Measurements from ENCODE around the gene RIPPLY3. TPM values are rescaled to one million over a fixed set of nuclear protein-coding genes. Genes with fewer than 3 reads are reported as not detected.
A peak's percentile ranks its signal among the peaks of the same experiment; 100 is the strongest.
"Not testable (repeated sequence)": the region's sequence is repeated elsewhere in the genome, so short reads cannot be mapped to it uniquely, and the experiment has no call there.

Gene RIPPLY3
- total RNA-seq, 1 donor from 2014 or later: not detected

DNA sequence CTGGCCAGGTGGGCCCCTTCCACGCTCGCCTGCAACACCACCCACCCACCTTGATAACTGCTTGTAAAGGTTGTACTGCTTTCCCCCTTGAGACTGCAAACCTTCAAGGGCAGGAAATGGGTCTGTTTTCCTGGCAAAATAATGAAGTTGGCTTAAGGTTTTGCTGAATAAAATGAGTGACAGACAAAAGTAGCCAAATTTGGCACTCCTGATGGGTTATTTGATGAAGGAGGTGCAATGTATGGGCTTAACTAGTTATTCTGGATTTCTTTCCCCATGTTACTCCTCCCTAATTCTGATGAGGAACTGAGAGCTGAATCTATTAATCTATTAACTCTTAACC is 25.5 kb upstream of the RIPPLY3 start:
- peak; percentile 29 for ATAC-seq

DNA sequence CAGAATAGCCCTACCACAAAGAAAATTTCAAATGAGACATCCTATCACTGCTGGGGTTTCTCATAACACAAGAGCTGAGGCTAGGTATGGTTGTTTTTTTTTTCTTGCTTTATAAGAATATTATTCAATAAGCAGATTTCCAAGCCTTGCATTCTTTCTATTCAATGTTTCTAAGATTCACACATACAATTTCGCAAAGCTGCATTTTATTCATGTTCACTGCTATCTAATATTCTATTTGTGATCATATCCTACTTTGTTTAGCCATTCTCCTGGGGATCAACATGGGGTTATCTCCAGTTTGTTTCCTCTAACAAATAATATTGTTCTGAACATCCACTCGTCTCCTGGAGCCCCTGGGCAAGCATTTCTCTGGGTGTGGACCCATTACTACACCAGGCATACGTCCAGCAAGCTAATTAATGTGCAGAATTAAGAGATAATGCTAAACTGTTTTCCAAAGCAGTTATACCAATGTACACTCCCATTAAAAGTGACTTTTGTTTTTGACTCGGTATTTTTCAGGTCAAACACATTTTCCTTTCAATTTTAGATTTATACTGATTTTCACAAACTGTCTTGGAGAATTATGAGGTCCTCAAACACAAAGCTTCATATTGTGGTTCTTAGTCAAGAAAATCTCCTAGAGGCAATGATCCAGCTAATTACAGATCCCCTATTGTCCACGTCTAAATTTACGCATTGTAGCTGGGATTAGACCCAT is 24.4 kb upstream of the RIPPLY3 start:
- no peak for ATAC-seq

DNA sequence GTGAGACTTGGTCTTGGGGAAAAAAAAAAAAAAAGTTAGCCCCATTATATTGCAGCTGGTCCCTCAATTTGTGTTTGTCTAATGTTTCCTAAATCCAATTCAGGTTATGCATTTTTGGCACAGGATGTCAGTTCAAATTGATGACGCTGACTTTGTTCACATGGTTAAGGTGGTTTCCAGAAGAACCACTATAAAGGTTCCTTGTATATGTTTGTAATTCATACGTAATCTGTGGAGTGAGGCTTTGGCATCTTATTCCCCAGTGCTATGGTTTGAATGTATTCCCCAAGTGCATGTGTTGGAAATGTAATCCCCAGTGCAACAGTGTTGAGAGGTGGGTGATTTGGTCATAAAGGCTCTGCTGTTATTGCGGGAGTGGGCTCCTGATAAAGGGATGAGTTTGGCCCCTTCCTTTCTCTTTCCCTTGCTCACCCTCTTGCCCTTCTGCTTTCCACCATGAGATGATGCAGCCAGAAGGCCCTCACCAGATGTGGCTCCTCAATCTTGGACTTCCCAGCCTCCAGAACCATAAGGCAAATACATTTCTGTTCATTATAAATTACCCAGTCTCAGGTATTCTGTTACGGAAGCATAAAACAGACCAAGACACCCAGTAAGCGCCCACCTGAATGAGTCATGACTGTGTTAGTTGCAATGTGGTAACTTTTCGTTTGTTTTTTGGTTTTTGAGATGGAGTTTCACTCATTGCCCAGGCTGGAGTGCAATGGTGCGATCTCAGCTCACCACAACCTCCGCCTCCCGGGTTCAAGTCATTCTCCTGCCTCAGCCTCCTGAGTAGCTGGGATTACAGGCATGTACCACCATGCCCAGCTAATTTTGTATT is 20.5 kb upstream of the RIPPLY3 start:
- ATAC-seq: no peak

DNA sequence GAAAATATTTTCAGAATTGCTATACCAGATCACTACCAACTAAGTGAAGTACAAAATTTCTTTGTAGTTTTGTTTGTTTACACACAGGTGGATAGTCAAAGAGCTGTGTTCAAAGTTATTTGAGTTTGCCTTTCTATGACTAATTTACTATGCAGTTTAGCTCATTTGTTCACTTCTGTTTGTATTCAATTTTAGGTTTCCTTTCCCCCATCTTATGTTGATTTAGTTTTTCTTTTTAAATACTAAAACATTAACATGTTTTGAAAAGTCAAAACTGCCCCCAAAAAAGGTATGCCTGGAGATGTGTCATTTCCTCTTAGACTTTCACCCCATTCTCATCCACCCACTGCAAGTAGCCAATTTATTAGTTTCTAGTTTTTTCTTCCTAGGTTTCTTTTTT is 18.7 kb upstream of the RIPPLY3 start:
- ATAC-seq: no peak

DNA sequence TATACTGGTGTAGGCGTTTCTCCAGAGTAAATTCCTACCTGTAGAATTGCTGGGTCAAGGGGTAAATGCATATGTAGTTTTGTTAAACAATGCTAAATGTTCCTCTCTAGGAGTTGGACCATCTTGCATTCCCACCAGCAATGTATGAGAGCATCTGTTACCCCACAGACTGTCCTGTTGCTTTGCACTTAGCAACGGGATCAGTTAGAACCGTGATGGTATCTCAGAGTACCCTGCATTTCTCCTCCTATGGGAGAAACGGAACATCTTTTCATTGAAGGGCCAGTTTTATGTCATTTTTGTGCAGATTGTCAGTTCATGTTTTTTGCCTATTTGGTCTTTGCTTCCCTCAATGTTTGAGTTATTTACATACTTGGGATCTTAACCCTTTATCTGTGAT is 18.0 kb upstream of the RIPPLY3 start:
- ATAC-seq: no peak

DNA sequence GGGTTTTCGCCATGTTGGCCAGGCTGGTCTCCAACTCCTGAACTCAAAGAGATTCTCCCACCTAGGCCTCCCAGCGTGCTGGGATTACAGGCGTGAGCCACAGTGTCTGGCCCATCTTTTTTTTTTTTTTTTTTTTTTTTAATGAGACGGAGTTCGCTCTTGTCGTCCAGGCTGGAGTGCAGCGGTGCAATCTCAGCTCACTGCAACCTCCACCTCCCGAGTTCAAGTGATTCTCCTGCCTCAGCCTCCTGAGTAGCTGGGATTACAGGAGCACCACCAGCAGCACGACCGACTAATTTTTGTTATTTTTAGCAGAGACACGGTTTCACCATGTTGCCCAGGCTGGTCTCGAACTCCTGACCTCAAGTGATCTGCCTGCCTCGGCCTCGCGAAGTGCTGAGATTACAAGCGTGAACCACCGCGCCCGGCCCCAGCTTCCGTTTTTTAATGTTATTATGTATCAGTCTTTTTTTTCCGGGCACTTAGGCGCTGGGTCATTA is 17.3 kb upstream of the RIPPLY3 start:
- ATAC-seq: not testable (repeated sequence)

DNA sequence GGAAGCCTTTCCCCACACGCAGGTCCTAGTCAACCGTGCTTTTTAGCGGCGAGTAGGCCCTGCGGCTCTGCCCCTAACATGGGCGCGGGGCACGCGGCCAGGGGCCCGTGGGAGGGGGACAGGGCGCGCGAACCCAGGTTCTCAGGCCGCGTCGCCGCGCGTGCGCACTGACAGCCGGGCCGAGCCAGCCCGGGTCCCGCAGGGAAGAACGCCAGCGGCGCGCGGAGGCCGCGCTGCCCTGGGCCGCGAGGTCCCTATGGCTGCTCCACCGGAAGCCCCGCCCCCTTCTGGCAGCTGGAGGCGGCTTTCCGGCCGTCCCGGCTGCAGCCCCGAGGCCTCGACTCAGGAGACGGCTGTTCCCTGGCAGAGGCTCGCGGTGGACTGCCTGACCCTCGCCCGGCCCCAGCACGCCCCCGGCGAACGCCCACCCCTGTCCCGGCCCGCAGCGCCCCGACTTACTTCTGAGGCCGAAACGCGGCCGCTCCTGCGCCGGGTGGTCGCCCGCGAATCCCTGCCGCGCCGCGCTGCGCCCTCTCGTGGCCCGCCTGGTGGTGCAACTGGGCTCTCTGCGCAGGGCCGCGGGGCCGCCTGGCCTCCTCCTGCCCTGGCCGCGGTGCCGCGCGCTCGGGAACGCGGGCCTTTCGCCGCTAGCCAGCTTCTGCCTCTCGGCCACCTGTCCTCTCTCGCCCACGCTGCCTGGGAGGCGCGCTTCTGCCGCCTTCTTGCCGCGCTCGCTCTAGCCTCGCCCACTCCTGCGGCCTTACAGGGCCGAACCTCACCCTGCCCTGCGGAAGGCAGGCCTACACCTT is 16.6 kb upstream of the RIPPLY3 start:
- ATAC-seq: peak; percentile 95

DNA sequence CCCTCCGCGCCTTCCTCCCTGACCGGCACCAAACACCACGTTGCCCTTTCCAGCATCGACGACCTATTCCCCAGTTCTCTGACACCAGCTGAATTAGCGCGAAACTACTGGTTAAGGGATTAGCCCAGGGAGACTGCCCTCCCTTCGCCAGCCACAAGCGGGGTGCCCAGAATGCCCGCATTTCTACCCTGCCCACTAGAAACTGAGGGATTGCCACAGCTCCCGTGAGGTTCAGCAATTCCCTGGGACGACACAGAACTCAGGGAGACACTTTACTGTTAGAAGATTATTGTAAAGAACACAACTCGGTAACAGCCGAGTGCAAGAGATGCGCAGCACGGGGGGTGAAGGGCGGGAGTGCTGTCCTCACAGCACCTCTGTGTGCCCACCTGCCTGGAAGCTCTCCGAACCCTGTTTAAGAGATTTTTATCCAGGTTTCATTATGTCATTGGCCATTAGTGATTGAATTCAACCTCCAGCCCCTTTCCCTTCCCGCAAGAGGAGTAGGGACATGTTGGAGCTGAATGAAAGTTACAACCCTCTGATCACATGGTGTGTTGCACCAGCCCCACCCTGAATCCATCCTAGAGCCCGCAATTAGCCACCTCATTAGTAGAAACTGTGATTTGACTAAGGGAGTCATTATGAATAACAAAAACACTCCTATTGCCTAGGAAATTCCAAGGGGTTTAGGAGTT is 15.8 kb upstream of the RIPPLY3 start:
- ATAC-seq: no peak

DNA sequence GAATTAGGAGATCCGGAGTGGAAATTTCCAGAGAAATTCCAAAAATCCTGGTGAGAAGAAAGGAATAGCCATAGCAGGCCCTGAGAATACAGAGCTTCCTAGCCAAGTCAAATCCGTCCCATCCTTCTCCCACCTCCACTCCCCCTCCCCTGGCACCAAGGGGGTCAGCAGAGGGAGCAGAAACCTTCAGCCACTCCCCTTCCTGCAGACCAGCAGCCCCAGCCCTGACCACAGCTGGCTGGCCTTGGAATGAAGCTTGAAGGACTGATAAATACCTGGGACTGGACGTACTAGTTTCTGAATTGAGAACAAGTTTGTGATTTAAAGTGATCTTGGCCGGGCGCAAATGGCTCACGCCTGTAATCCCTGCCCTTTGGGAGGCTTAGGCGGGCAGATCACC is 13.8 kb upstream of the RIPPLY3 start:
- no peak for ATAC-seq

DNA sequence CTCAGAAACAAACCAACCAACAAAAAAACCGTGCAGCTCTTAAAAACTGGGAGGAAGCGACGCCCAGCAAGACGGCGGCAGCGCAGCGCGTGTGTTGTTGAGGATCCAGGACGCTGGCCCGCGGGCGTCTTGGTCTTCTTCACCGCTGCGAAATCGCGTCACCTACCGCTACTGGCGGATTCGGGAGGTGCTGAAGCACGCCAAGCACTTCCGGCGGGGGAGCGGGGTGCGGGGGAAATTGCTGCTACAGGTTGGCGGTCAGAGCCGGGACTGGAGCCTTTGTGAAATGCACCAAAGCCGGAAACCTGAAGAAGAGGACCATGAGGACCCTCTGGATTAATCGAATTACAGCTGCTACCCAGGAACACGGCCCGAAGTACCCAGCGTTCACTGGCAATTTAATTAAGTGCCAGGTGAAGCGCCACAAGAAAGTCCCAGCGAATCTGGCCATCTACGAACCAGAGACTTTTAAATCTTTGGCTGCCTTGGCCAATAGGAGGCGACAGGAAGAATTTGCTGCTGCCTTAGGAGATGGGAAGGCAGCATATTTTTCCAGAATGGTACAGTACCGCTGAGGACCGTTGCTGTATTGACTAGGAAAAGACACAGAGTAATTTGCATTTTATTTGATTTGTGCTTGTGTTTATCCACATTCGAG is 11.9 kb upstream of the RIPPLY3 start:
- no peak for ATAC-seq

DNA sequence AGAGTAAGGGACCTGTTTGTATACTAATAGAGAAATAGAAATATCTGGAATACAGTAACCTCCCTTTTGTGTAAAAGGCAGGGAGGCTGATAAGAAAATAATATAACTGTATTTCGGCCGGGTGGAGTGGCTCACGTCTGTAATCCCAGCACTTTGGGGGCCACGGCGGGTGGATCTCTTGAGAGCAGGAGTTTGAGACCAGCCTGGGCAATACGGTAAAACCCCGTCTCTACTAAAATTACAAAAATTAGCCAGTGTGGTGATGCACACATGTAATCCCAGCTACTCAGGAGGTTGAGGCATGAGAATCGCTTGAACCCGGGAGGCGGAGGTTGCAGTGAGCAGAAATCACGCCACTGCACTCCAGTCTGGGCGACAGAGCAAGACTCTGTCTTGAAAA is 11.2 kb upstream of the RIPPLY3 start:
- not testable (repeated sequence) for ATAC-seq

DNA sequence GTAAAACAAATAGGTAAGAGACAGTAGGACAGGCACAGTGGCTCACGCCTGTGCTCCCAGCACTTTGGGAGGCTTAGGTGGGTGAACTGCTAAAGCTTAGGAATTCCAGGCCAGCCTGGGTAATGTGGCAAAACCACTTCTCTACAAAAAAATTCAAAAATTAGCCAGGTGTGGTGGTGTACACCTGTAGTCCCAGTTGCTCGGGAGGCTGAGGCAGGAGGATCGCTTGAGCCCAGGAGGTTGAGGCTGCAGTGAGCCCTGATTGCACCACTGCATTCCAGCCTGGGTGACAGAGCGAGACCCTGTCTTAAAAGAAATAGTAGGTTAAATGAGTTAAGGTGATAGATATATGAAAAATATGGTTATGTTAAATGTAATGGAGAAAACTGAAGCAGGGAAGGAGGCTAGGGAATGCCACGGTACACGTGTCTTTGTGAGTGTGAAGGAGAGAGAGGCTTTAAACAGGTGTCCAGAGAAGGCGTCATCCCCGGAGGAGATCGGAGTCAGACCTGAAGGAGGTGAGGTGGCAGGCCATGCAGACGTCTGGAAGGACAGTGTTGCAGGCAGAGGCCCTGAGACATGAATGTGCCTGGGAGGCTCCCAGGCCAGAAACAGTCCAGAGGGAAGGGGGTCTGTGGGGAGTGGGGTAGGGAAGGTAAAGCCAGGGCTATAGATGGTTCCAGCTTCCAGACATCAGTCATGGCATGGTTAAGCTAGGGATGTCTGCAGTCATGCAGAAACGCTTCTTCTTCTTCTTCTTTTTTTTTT is 7.2 kb upstream of the RIPPLY3 start:
- no peak for ATAC-seq

DNA sequence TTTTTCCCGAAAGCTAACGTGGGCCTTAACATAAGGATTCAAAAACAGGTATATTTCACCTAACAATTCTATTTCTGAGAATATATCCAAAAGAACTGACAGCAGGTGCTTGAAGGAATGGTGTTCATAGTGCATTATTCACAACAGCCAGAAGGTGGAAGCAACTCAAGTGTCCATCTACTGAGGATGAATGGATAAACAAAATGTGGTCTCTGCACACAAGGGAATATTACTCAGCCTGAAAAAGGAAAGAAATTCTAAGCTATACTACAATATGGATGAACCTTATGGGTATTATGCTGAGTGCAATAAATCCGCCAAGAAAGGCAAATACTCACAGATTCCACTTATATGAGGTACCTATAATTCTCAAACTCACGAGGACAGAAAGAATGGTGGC is 6.1 kb upstream of the RIPPLY3 start:
- ATAC-seq: no peak

DNA sequence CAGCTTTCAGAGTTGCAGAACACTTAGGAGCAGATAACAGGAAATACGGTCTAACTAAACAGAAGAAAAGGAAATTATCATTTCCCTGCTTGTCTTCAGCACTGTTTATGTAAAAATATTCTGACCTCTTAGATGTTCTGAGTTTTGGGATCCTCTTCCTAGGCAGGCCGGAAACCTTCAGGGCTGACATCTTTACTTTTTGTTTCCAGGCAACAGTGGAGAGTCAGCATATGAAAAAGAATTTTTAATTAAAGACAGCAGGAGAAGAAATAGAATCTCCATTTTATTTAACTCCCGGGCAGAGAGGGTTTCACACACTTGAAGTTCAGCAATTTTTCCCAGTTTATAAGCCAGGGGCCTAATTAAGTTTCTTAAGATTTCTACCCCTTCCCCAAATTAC is 5.1 kb upstream of the RIPPLY3 start:
- ATAC-seq: no peak

DNA sequence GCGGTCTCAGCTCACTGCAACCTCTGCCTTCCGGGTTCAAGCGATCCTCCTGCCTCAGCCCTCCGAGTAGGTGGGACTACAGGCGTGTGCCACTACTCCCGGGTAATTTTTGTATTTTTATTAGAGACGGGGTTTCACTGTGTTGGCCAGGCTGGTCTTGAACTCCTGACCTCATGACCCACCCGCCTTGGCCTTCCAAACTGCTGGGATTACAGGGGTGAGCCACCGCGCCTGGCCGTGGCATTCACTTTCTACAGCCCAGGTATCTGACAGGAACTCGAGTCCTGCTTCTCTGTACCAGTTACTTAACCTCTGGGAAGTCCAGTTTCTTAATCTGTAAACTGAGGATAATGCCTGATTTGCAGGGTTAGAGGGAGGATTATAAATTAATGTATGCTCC is 3.7 kb upstream of the RIPPLY3 start:
- ATAC-seq: not testable (repeated sequence)

DNA sequence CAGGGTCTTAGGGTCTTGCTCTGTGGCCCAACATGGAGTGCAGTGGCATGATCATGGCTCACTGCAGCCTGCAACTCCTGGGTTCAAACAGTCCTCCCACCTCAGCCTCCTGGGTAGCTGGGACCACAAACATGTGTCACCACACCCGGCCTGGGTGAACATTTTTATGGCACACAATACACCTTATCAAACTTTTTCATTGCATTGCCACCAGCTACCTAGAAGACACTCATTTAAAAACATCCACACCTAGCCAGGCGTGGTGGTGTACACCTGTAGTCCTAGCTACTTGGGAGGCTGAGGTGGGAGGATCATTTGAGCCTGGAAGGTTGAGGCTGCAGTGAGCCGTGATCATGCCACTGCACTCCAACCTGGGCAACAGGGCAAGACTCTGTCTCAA is 2.6 kb upstream of the RIPPLY3 start:
- ATAC-seq: not testable (repeated sequence)

DNA sequence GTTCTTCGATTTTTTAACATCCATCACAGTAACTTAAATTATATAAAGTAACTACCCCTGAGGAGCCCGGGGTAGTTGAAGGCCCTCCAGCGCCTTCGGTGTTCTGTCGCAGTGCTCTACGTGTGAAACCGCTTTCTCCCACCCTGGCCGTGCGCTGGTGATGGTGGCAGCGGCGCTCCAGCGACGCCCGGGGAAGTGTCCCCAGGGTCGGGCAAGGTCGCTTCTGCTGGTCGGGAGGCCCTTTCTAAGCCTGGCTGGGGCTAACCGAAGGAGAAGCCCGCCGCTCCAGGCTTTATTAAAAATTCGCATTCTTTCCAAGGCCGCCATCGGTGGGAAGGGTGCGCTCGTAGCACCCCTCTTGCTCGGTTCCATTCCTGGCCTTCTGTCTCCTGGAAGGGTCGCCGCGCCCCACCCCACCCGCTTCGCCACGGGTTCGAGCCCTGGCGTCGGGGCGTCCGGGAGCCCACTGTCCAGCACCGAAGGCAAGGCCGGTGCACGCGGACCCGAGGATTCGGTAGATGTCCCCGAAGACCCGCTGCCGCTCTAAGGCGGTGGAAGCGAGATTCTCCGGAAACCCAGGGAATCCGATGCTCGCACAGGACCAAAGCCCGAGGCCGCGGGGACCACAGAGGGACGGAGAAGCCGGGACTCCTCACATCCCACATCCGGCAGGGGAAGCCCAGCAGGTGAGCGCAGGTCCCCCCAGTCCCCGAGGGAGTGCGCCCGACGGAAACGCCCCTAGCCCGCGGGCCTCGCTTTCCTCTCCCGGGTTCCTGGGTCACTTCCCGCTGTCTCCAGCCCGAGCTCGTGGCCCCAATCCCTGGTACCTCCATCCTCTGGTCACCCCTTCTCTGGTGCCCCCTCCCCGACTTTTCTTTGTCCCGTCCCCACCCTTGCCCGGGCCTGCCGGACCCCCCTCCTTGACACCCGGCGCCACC is 685 bp upstream of the RIPPLY3 start:
- ATAC-seq: no peak

DNA sequence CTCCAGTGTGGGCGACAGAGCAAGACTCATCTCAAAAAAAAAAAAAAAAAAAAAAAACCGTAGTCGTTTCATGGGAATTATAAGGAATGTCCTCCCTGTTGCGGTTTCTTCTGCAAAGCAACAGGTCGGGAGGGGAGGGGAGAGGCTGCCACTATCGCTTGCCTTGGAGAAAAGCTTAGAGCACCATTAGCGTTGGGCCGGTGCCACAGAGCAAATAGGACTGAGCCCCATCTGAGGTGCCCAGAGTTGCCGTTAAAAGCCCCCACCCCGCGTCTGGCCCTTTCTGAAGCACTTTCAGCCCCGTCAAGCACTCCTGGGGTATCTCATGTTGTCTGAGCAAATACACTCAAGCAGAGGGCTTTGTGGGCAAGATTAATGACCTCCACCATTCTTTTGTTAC is 2.2 kb downstream of the RIPPLY3 start:
- no peak for ATAC-seq

DNA sequence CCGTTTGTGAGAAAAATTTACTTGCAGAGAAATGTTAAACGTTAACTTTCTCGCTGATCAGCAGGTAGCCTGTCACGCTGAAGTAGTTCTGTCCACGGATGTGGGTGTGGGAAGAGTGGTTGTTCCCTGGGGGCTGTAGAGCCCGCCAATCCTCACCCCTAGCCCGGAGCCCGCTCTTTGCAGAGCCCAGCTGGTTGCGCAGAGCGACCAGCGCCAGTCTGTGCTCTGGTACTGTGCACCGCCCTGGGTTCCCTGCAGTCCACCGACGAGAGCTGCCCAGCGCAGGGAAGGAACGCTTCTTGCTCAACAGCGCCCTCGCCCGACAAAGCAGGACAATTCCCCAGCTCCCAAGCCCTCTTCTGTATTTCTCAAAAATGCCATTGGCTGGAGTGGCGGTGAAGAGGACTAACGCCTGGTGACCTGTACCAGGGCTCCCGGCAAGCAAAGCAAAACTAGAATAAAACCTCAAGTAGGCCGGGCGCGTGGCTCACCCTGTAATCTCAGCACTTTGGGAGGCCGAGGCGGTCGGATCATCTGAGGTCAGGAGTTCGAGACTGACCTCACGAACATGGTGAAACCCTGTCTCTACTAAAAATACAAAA is 3.3 kb downstream of the RIPPLY3 start:
- peak; percentile 92 for ATAC-seq
